Type B pancreatic cell (in vitro differentiated cells): ENCODE measurements around the gene UBE2K. TPM values are rescaled to one million over a fixed set of nuclear protein-coding genes. Genes with fewer than 3 reads are reported as not detected.
"Not testable (repeated sequence)": the region's sequence is repeated elsewhere in the genome, so short reads cannot be mapped to it uniquely, and the experiment has no call there.

ENCODE experiments used
- DNase-seq: peaks from one replicate; pipeline ENCODE4 v3.0.0; 2021; ENCODE audit warnings: mixed read lengths; ENCODE audit not compliant: unreplicated experiment; ENCODE audit errors: extremely low spot score
- H3K27ac Mint-ChIP-seq: 2 replicates; pipeline ENCODE4 v1.8.0; 2021; ENCODE audit warnings: mild to moderate bottlenecking, mixed read lengths
- H3K27me3 Mint-ChIP-seq: 2 replicates; pipeline ENCODE4 v1.8.0; 2021; ENCODE audit warnings: mixed read lengths
- H3K36me3 Mint-ChIP-seq: 2 replicates; pipeline ENCODE4 v1.8.0; 2021; ENCODE audit warnings: mixed read lengths
- H3K4me1 Mint-ChIP-seq: one replicate; pipeline ENCODE4 v1.8.0; 2021; ENCODE audit warnings: mixed read lengths; ENCODE audit not compliant: unreplicated experiment
- H3K4me3 Mint-ChIP-seq: 2 replicates; pipeline ENCODE4 v1.8.0; 2021; ENCODE audit warnings: mild to moderate bottlenecking, mixed read lengths
- H3K9me3 Mint-ChIP-seq: 2 replicates; pipeline ENCODE4 v1.8.0; 2021; ENCODE audit warnings: mixed read lengths
- CTCF ChIP-seq: fragments of 200-600 bp; sonication (generic); conservative IDR thresholded peaks from 2 replicates; pipeline ENCODE4 v1.5.0; 2021; ENCODE audit warnings: antibody characterized with exemption, mild to moderate bottlenecking
- total RNA-seq: library from RNA; stranded (reverse); gene quantifications from 2 replicates; pipeline ENCODE4 v1.2.1, GENCODE V29; 2021; ENCODE audit warnings: low replicate concordance

The UBE2K gene
- total RNA-seq, 1 donor from 2014 or later, result 87.7 TPM

DNA sequence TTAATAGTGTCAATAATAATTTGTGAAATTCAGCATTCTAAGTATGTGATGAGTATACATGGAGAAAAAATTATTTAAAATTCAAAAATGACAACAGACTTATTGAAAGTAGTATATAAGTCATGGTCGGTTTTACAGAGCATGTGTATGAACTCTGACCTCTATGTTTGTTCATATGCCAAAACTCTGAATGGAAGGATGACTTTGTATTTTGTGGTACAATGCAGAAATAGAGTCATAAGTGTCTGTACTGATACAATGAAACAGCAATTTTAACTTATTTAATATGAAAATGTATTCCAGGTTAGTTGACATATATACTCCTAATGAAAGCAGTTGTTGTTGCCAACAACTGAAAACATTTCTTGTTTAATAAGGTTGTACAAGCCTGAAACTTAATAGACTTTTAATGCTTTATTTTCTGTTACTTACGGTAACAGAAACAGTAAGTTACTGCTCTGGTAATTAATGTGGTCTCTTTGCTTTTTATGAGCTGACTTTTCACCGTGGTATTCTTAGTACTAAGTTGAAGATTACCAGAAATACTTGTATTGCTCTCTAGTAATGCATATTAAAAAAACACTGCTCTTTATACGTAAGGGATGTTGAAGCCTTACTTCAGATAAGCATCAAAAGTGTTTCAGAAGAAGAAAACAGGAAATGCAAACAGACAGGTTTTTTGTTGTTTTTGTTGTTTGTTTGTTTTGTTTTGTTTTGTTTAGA lies 1.9 kb downstream of the UBE2K start:
- Mint-ChIP-seq H3K4me3 (peak overlapping the region; percentile 99), H3K4me1 (peaks cover 22% of the 10 kb centered on the region), H3K9me3 (no peaks in the 10 kb centered on the region), H3K27ac (peak overlapping the region; percentile 92), H3K36me3 (peaks cover 4% of the 10 kb centered on the region), H3K27me3 (no peaks in the 10 kb centered on the region)
- DNase-seq, result no peak
- no peak for TF ChIP-seq CTCF

GRCh38 chr4:39700554-39700953 lies 2.6 kb downstream of the UBE2K start:
- no peak for DNase-seq
- Mint-ChIP-seq H3K36me3 (peaks cover 7% of the 10 kb centered on the region), H3K27ac (peak overlapping the region; percentile 92), H3K4me1 (peaks cover 20% of the 10 kb centered on the region), H3K27me3 (no peaks in the 10 kb centered on the region), H3K9me3 (no peaks in the 10 kb centered on the region), H3K4me3 (peak overlapping the region; percentile 99)
- no peak for TF ChIP-seq CTCF

DNA sequence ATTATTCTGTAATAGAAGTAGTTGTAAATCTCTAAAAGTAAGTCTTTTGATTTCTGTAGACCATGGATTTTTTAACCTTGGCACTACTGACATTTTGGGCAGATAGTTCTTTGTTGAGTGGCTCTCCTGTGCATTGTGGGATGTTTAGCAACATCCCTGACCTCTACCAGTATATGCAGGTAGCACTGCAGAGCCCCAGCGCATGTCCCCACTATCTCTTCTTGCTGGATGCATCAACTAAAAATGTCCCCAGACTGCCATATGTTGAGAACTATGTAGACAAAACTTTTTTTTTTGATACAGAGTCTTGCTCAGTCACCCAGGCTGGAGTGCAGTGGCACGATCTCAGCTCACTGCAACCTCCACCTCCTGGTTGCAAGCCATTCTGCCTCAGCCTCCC lies 4.8 kb downstream of the UBE2K start:
- H3K9me3 Mint-ChIP-seq, result no peaks in the 10 kb centered on the region
- no peak overlapping the region for H3K27ac Mint-ChIP-seq
- no peak for TF ChIP-seq CTCF
- DNase-seq, result no peak
- peaks cover 17% of the 10 kb centered on the region for H3K4me1 Mint-ChIP-seq
- peaks cover 13% of the 10 kb centered on the region for H3K36me3 Mint-ChIP-seq
- no peak overlapping the region for H3K4me3 Mint-ChIP-seq
- no peaks in the 10 kb centered on the region for H3K27me3 Mint-ChIP-seq

- H3K4me3 Mint-ChIP-seq, H3K27me3 Mint-ChIP-seq, H3K27ac Mint-ChIP-seq, H3K9me3 Mint-ChIP-seq, DNase-seq: not testable (repeated sequence)
- H3K4me1 Mint-ChIP-seq, result peaks cover 23% of the 10 kb centered on the region
- peaks cover 13% of the 10 kb centered on the region for H3K36me3 Mint-ChIP-seq
Measured at GRCh38 chr4:39704789-39705188, 6.9 kb downstream of the UBE2K start.

GRCh38 chr4:39706334-39706733 lies 8.4 kb downstream of the UBE2K start:
- no peak for TF ChIP-seq CTCF
- Mint-ChIP-seq H3K27ac (peak overlapping the region; percentile 54), H3K4me3 (no peak overlapping the region), H3K9me3 (no peaks in the 10 kb centered on the region), H3K4me1 (peaks cover 17% of the 10 kb centered on the region), H3K36me3 (peaks cover 13% of the 10 kb centered on the region), H3K27me3 (no peaks in the 10 kb centered on the region)
- no peak for DNase-seq

- peak overlapping the region; percentile 54 for H3K27ac Mint-ChIP-seq
- H3K4me3 Mint-ChIP-seq, result no peak overlapping the region
- no peak for DNase-seq
Measured at GRCh38 chr4:39706741-39707511, 9.0 kb downstream of the UBE2K start.

More at GRCh38 chr4:39706741-39707511, 9.0 kb downstream of the UBE2K start:
- peaks cover 17% of the 10 kb centered on the region for H3K4me1 Mint-ChIP-seq
- no peaks in the 10 kb centered on the region for H3K27me3 Mint-ChIP-seq
- H3K36me3 Mint-ChIP-seq, result peaks cover 13% of the 10 kb centered on the region
- no peaks in the 10 kb centered on the region for H3K9me3 Mint-ChIP-seq
- TF ChIP-seq CTCF, result no peak
